K562 (cell line): ENCODE measurements around the gene TENM4.

Experiments used
- ADNP ChIP-seq: fragments of 200-800 bp; sonication (Bioruptor generic); IDR thresholded peaks from 2 replicates; pipeline ENCODE4 v1.6.1; 2016; ENCODE audit warnings: missing genetic modification characterization, missing compliant biosample characterization
- ATF6 ChIP-seq: sonication (generic); formaldehyde crosslinking; IDR thresholded peaks from 2 replicates; pipeline ENCODE4 v1.4.0; 2020; ENCODE audit warnings: mild to moderate bottlenecking, missing genetic modification reagents
- GABPA ChIP-seq: fragments of 200-800 bp; sonication (Bioruptor generic); conservative IDR thresholded peaks from 2 replicates; pipeline ENCODE4 v1.6.1; 2016; ENCODE audit warnings: low read depth, missing genetic modification characterization, missing compliant biosample characterization
- NR3C1 ChIP-seq: sonication (generic); formaldehyde crosslinking; IDR thresholded peaks from 2 replicates; pipeline ENCODE4 v1.8.1; 2022; ENCODE audit warnings: missing genetic modification reagents
- YY1 ChIP-seq, 3 experiments: IDR thresholded peaks; 2 replicates each; pipeline ENCODE4 v1.6.1; 2011; ENCODE audit warnings: low read length in 2 of 3, mild to moderate bottlenecking in 2 of 3, moderate library complexity in 2 of 3, borderline replicate concordance in 1 of 3, control low read depth in 1 of 3, low read depth in 1 of 3; ENCODE audit not compliant: insufficient read depth in 3 of 3, insufficient replicate concordance in 2 of 3, control insufficient read depth in 1 of 3, insufficient read length in 1 of 3; ENCODE audit errors: extremely low read depth in 1 of 3
- TF ChIP-seq, protein P1 (sequence below): sonication (generic); formaldehyde crosslinking; IDR thresholded peaks from 2 replicates; pipeline ENCODE4 v1.8.0; 2022; ENCODE audit warnings: mild to moderate bottlenecking, low read depth, missing genetic modification reagents

DNA sequence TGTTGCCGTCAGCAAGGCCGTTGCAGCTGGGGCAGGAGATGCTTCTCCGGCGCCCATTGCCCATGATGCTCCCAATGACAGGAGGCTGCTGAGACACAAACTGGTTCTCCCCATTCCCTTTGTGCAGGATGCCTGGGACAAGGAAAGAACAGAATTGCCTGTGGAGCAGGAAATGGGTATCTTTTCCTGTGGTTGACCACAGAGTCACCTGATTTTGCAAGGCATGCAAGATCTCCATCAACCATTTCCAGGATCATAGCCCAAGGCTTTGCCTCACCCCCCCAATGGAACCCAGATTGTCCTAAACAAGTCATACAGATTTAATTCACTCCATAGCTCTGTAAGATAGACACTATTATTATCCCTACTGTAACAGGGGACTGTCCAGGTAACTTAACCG is 718.0 kb downstream of the TENM4 start:
- no peak for TF ChIP-seq NR3C1
- TF ChIP-seq ATF6: no peak
- TF ChIP-seq, protein P1, sequence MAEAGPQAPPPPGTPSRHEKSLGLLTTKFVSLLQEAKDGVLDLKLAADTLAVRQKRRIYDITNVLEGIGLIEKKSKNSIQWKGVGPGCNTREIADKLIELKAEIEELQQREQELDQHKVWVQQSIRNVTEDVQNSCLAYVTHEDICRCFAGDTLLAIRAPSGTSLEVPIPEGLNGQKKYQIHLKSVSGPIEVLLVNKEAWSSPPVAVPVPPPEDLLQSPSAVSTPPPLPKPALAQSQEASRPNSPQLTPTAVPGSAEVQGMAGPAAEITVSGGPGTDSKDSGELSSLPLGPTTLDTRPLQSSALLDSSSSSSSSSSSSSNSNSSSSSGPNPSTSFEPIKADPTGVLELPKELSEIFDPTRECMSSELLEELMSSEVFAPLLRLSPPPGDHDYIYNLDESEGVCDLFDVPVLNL (CRISPR knock-in tag): no peak
- TF ChIP-seq GABPA (tag): no peak
- no peak for TF ChIP-seq YY1 (IDR thresholded peaks at IDR 0.05; ENCODE audit: borderline replicate concordance in 1 of 3, control insufficient read depth in 1 of 3, extremely low read depth in 1 of 3, insufficient read depth in 3 of 3, insufficient read length in 1 of 3, insufficient replicate concordance in 2 of 3, low read depth in 1 of 3, low read length in 2 of 3)
- TF ChIP-seq ADNP (tag): no peak
